Natural killer cell (primary cell): ENCODE results near the gene CAMTA1. TPM values are rescaled to one million over a fixed set of nuclear protein-coding genes. Genes with fewer than 3 reads are reported as not detected.

Experiments
- ATAC-seq, 3 donors: fragments of 150-1000 bp in 2 of 3; fragments of 200-7000 bp in 1 of 3; cut with Tn5 transposase; 1 replicate in 1 of 3; 2 replicates in 2 of 3; pipeline ENCODE4 v1.10.0; 2021; ENCODE audit warnings: mild to moderate bottlenecking in 2 of 3, moderate library complexity in 2 of 3
- DNase-seq, 2 donors: peaks; one replicate each; pipeline versions ENCODE4 v3.0.0 to v3.0.0-alpha.2; 2013 to 2021; ENCODE audit warnings: mixed read lengths in 1 of 2
- H3K27ac ChIP-seq: one replicate; pipeline ENCODE4 v1.5.1; 2013; ENCODE audit warnings: mild to moderate bottlenecking, low read length
- H3K27me3 ChIP-seq: one replicate; pipeline ENCODE4 v1.6.1; 2013; ENCODE audit warnings: low read length; ENCODE audit not compliant: control insufficient read depth, insufficient read depth
- H3K36me3 ChIP-seq: one replicate; pipeline ENCODE4 v1.6.1; 2013; ENCODE audit warnings: low read length; ENCODE audit not compliant: control insufficient read depth, insufficient read depth
- H3K4me1 ChIP-seq: one replicate; pipeline ENCODE4 v1.6.1; 2013; ENCODE audit warnings: low read length; ENCODE audit not compliant: control insufficient read depth, insufficient read depth
- H3K4me3 ChIP-seq: one replicate; pipeline ENCODE4 v1.5.1; 2013; ENCODE audit warnings: low read length
- H3K9me3 ChIP-seq: one replicate; pipeline ENCODE4 v1.6.1; 2013; ENCODE audit warnings: low read length; ENCODE audit not compliant: control insufficient read depth, insufficient read depth
- H3K27ac Mint-ChIP-seq, 2 donors: one replicate each; pipeline ENCODE4 v1.8.0; 2022; ENCODE audit warnings: mild to moderate bottlenecking in 2 of 2, mixed read lengths in 2 of 2, moderate library complexity in 1 of 2
- H3K27me3 Mint-ChIP-seq, 2 donors: one replicate each; pipeline ENCODE4 v1.8.0; 2022; ENCODE audit warnings: low read depth in 2 of 2, mixed read lengths in 2 of 2
- H3K36me3 Mint-ChIP-seq: one replicate; pipeline ENCODE4 v1.8.0; 2022; ENCODE audit warnings: mixed read lengths
- H3K4me1 Mint-ChIP-seq, 2 donors: one replicate each; pipeline ENCODE4 v1.8.0; 2022; ENCODE audit warnings: mixed read lengths in 2 of 2
- H3K4me3 Mint-ChIP-seq: one replicate; pipeline ENCODE4 v1.8.0; 2022; ENCODE audit warnings: mild to moderate bottlenecking, moderate library complexity, mixed read lengths
- H3K9me3 Mint-ChIP-seq, 2 donors: one replicate each; pipeline ENCODE4 v1.8.0; 2022; ENCODE audit warnings: mixed read lengths in 2 of 2
- WGBS: methylation state at CpG from one replicate; pipeline ENCODE4 v1.1.7; 2013; ENCODE audit warnings: missing lambda C conversion rate; ENCODE audit not compliant: insufficient coverage; 5-methylcytosine and 5-hydroxymethylcytosine counted together
- intact Hi-C: fragments of 100-400 bp; cut with micrococcal nuclease; formaldehyde crosslinking; loops from one replicate; pipeline ENCODE4 v1.14.2; 2022
- total RNA-seq, 4 donors: library from RNA; stranded (reverse); fragments of 120-200 nt in 1 of 4; gene quantifications; one replicate each; pipeline versions ENCODE4 v1.2.3 to v1.2.4, GENCODE V29; 2013 to 2022
- TF ChIP-seq, protein P1 (sequence below): fragments of 200-600 bp; IDR thresholded peaks from one replicate; pipeline ENCODE4 v1.8.0; 2022; ENCODE audit warnings: antibody characterized with exemption

CAMTA1 gene
- total RNA-seq, 3 donors from 2014 or later (not counting 1 experiment from before 2014, with no cell fraction given), result 40.6 to 53.3 (median 44.9) TPM

DNA sequence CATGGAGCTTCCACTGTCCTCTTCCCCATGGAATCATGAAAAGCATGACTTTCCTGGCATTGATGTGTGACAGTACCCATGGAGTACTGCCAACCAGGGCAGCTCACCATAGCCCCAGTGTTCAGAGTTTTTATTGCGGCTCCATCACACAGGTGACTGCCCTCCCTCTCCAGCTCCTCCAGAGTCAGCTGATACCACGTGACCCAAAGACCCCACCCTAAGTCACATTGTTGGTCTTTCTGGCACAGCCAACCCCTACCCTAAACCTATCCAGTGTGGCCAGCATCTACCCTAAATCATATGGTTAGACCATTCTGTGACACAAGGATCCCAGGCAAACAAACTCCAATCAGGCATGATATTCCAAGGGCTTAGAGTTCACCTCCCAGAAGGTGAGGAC is 908.4 kb downstream of the CAMTA1 start:
- Histone ChIP-seq H3K9me3 (no peaks in the 10 kb centered on the region), H3K4me3 (no peak overlapping the region), H3K27me3 (no peaks in the 10 kb centered on the region), H3K27ac (no peak overlapping the region), H3K36me3 (no peaks in the 10 kb centered on the region), H3K4me1 (no peaks in the 10 kb centered on the region)
- TF ChIP-seq, protein P1, sequence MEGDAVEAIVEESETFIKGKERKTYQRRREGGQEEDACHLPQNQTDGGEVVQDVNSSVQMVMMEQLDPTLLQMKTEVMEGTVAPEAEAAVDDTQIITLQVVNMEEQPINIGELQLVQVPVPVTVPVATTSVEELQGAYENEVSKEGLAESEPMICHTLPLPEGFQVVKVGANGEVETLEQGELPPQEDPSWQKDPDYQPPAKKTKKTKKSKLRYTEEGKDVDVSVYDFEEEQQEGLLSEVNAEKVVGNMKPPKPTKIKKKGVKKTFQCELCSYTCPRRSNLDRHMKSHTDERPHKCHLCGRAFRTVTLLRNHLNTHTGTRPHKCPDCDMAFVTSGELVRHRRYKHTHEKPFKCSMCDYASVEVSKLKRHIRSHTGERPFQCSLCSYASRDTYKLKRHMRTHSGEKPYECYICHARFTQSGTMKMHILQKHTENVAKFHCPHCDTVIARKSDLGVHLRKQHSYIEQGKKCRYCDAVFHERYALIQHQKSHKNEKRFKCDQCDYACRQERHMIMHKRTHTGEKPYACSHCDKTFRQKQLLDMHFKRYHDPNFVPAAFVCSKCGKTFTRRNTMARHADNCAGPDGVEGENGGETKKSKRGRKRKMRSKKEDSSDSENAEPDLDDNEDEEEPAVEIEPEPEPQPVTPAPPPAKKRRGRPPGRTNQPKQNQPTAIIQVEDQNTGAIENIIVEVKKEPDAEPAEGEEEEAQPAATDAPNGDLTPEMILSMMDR, result no peak
- no peak for DNase-seq
- intact Hi-C loops, result no loop called here
- Mint-ChIP-seq H3K27ac (no peak overlapping the region), H3K27me3 (peaks cover 13 to 17% of the 10 kb centered on the region in 2 donors), H3K36me3 (no peaks in the 10 kb centered on the region), H3K9me3 (no peaks in the 10 kb centered on the region), H3K4me3 (no peak overlapping the region), H3K4me1 (no peaks in the 10 kb centered on the region)
- ATAC-seq, result no peak
- 28% methylated on average over 2 of the region's 2 CpGs for WGBS

GRCh38 chr1:7694600-7695496 is 909.6 kb downstream of the CAMTA1 start:
- H3K27me3 Mint-ChIP-seq, result peaks cover 13 to 21% of the 10 kb centered on the region in 2 donors
- TF ChIP-seq, protein P1, result no peak
- no peaks in the 10 kb centered on the region for H3K9me3 ChIP-seq
- no peaks in the 10 kb centered on the region for H3K36me3 ChIP-seq
- H3K4me1 ChIP-seq, result no peaks in the 10 kb centered on the region
- intact Hi-C loops, result no loop called here
- no peak overlapping the region for H3K27ac ChIP-seq
- WGBS, result 85% methylated on average over 15 of the region's 17 CpGs
- H3K4me3 Mint-ChIP-seq, result no peak overlapping the region
- ATAC-seq, result no peak
- no peak overlapping the region for H3K27ac Mint-ChIP-seq
- H3K36me3 Mint-ChIP-seq, result no peaks in the 10 kb centered on the region
- DNase-seq, result no peak
- no peaks in the 10 kb centered on the region for H3K27me3 ChIP-seq
- H3K4me3 ChIP-seq, result no peak overlapping the region
- H3K9me3 Mint-ChIP-seq, result no peaks in the 10 kb centered on the region
- no peaks in the 10 kb centered on the region for H3K4me1 Mint-ChIP-seq

DNA sequence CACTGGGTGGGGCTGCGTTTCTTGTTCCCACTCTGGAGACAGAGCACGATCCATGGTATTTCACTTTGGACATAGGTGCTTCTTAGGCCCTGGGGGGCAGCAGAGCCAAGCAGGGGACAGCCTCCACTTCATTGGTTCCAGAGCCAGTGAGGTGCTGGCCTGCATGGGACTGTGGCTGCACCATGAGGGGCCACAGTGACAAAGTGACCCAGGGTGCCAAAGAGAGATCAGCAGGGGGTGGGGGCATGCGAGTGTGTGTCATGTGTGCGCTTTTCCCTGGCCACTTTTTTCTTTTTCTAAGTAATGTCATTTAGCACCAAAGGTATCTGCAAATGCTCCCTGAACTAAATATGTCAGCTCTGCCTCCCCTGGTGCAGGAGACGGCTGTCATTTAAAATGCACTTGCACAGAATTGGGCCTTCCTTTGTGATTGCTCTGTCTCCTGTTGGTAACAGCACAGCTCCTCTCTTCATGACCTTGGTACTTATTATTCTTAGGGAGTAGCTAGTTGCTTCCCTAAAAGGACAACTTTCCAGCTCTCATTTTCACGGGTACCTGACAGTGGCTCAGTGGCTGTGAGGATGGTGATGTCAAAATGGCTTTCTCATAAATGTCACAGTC is 910.4 kb downstream of the CAMTA1 start:
- peaks cover 20 to 23% of the 10 kb centered on the region in 2 donors for H3K27me3 Mint-ChIP-seq
- WGBS, result 89% methylated on average over 5 of the region's 6 CpGs
- ATAC-seq, result no peak
- H3K27me3 ChIP-seq, result no peaks in the 10 kb centered on the region
- no peaks in the 10 kb centered on the region for H3K4me1 ChIP-seq
- H3K9me3 Mint-ChIP-seq, result no peaks in the 10 kb centered on the region
- no peaks in the 10 kb centered on the region for H3K36me3 ChIP-seq
- no peaks in the 10 kb centered on the region for H3K36me3 Mint-ChIP-seq
- H3K4me1 Mint-ChIP-seq, result no peaks in the 10 kb centered on the region
- TF ChIP-seq, protein P1, result no peak
- no peak overlapping the region for H3K27ac ChIP-seq
- intact Hi-C loops, result no loop called here
- no peak overlapping the region for H3K4me3 ChIP-seq
- no peak for DNase-seq
- no peak overlapping the region for H3K27ac Mint-ChIP-seq
- no peak overlapping the region for H3K4me3 Mint-ChIP-seq
- no peaks in the 10 kb centered on the region for H3K9me3 ChIP-seq
